Coronary artery (tissue), 2 donors: ENCODE results near the gene SETX.

Source experiments
- DNase-seq: peaks from one replicate; pipeline ENCODE4 v3.0.0-alpha.2; 2017; ENCODE audit warnings: low spot score
- H3K27ac ChIP-seq, 2 donors: fragments of 200-600 bp; sonication (generic); one replicate each; pipeline ENCODE4 v1.5.1; 2016 to 2019
- H3K4me3 ChIP-seq: fragments of 200-600 bp; sonication (generic); 2 replicates; pipeline ENCODE4 v1.5.1; 2016; ENCODE audit warnings: mild to moderate bottlenecking, moderate library complexity
- CTCF ChIP-seq: fragments of 200-600 bp; sonication (generic); IDR thresholded peaks from one replicate; pipeline ENCODE4 v1.5.1; 2019; ENCODE audit warnings: antibody characterized with exemption

Gene SETX

DNA sequence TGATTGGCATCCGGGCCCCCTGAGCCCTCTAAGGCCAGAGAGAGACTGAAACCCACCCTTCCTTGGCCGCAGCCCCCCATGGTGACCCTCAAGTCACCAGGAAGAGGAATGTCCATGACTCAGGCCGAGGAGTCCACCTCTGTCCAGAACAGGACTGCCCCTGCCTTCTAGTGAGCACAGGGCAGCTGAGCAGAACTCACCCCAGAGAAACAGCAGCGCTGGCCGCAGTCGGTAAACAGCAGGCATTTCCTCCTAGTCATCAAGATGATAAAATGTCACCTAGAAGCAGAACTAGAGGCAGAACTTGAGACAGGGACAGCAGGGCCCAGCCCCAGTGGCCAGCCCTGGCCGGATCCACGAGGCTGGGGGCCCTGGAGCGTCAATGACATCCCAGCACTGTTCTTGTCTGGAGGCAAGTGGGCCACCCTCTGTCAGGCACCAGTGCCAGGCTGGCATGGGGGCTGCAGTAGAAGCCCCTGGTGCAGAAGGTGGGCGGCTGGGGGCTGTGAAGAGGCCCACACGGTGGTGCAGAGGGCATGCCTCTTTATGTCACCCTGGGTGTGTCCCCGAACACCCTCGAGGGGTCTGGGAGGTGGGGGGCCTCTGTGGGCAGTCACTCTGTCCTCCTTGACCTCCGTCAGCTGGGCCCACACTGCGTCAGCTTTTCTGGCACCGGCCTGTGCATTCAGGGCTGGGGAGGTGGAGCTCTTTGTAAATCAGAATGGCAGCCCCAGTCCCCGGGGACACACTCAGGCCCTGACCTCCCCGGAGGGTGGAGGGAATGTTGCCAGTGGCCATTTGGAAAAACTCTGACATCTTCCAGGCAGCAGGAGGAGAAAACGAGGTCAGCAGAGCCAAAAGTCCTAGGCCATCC lies 110.0 kb downstream of the SETX start:
- peak overlapping the region; percentile 45 to 77 for H3K27ac ChIP-seq
- H3K4me3 ChIP-seq, result no peak overlapping the region
- DNase-seq, result no peak
- no peak for TF ChIP-seq CTCF

GRCh38 chr9:132243156-132244074 lies 111.4 kb downstream of the SETX start:
- Histone ChIP-seq H3K27ac (peak overlapping the region in 1 of 2 donors; percentile 77), H3K4me3 (no peak overlapping the region)
- TF ChIP-seq CTCF, result no peak
- DNase-seq, result no peak

- peak; percentile 73 for DNase-seq
- Histone ChIP-seq H3K4me3 (peak overlapping the region; percentile 94), H3K27ac (peak overlapping the region; percentile 24 to 71)
- TF ChIP-seq CTCF, result no peak
Observed at GRCh38 chr9:132242621-132243155, 112.1 kb downstream of the SETX start.

GRCh38 chr9:132241840-132242620 lies 112.8 kb downstream of the SETX start:
- TF ChIP-seq CTCF, result no peak
- DNase-seq, result peak; percentile 74
- H3K27ac ChIP-seq, result peak overlapping the region; percentile 24 to 71
- H3K4me3 ChIP-seq, result peak overlapping the region; percentile 94

- no peak for TF ChIP-seq CTCF
- Histone ChIP-seq H3K27ac (peak overlapping the region; percentile 24 to 71), H3K4me3 (peak overlapping the region; percentile 94)
- DNase-seq, result no peak
Observed at GRCh38 chr9:132241483-132241839, 113.3 kb downstream of the SETX start.

- TF ChIP-seq CTCF, result no peak
- Histone ChIP-seq H3K4me3 (peak overlapping the region; percentile 94), H3K27ac (peak overlapping the region; percentile 24 to 71)
- DNase-seq, result peak; percentile 98
Observed at GRCh38 chr9:132240841-132241482, 113.8 kb downstream of the SETX start.
